ENCODE results near the gene TIFAB.

TIFAB gene

DNA sequence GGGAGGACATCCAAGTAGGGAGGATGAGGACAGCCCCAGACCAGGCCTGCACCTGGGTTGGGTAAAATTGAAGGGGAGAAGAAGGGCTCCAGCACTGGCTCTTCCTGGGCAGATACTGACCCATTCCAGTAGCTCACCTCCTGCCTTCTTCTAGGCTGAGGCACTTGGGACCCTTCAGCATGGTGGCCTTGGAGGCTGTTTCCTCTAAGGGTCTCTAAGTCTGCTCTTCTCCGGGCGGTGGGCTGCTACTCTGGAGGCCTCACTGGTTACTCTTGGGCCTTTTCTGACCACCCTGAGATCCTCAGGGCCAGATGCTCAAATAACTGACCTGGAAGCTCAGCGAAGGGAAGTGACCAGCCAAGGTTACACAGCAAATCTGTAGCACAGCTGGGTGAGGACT lies 2.8 kb upstream of the TIFAB start:
- in situ Hi-C loops (cut with MboI; ENCODE audit: low pct_unique_long_range_greater_than_20kb, low sequenced_read_pairs, unreplicated experiment): loop anchor here (5.0 kb wide), 1 partner anchor 102 kb away; no protein-coding TSS in a partner anchor
- TF ChIP-seq, protein P1, sequence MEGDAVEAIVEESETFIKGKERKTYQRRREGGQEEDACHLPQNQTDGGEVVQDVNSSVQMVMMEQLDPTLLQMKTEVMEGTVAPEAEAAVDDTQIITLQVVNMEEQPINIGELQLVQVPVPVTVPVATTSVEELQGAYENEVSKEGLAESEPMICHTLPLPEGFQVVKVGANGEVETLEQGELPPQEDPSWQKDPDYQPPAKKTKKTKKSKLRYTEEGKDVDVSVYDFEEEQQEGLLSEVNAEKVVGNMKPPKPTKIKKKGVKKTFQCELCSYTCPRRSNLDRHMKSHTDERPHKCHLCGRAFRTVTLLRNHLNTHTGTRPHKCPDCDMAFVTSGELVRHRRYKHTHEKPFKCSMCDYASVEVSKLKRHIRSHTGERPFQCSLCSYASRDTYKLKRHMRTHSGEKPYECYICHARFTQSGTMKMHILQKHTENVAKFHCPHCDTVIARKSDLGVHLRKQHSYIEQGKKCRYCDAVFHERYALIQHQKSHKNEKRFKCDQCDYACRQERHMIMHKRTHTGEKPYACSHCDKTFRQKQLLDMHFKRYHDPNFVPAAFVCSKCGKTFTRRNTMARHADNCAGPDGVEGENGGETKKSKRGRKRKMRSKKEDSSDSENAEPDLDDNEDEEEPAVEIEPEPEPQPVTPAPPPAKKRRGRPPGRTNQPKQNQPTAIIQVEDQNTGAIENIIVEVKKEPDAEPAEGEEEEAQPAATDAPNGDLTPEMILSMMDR (IDR thresholded peaks at IDR 0.05; ENCODE audit: extremely low read depth, insufficient read depth, missing control alignments): no peak
- DNase-seq (ENCODE audit: low spot score): no peak

DNA sequence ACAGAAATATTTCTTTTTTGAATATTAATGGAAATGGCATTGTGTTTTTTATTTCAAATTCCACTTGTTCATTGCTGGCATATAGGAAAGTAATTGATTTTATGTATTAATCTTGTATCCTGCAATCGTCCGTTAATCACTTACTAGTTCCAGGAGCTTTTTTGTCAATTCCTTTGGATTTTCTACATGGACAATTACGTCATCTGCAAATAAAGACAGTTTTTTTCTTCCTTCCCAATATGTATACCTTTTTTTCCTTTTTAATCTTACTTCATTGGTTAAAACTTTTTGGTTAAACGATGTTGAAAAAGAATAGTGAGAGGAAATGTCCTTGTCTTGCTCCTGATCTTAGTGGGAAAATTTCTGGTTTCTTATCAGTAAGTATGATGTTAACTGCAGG lies 1.5 kb upstream of the TIFAB start:
- no peak for DNase-seq (ENCODE audit: low spot score)
- TF ChIP-seq, protein P1 (IDR thresholded peaks at IDR 0.05; ENCODE audit: extremely low read depth, insufficient read depth, missing control alignments): no peak
- in situ Hi-C loops (cut with MboI; ENCODE audit: low pct_unique_long_range_greater_than_20kb, low sequenced_read_pairs, unreplicated experiment): no loop called here

DNA sequence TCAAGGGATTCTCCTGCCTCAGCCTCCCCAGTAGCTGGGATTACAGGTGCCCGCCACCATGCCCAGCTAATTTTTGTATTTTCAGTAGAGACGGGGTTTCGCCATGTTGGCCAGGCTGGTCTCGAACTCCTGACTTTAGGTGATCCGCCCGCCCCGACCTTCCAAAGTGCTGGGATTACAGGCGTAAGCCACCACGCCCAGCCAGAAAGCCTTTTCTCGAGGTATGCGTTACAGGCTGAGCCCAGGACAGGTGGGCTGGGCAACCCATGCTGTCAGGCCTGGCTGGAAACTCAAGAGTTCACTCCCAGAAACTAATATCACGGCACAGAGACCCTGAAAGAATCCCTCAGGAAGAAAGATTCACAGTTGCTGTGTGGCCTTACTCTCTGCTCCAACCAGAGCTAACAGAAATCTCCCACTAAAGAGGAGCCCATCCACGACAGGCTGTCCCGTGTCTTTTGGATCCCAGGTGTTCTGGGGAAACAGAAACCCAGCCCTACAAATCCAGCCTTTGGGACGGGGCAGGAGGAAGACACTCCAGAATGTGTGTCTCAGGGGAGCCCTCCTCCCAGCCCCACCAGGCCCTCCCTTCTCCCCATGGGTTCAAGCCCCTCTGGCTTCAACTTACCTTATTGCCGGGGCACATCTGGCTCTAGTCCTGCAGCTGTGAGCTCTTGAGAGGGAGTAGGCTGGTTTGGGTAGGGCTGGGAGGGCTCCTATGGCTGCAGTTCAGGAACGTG lies 400 bp downstream of the TIFAB start:
- no peak for DNase-seq (ENCODE audit: low spot score)
- in situ Hi-C loops (cut with MboI; ENCODE audit: low pct_unique_long_range_greater_than_20kb, low sequenced_read_pairs, unreplicated experiment): no loop called here
- TF ChIP-seq, protein P1 (IDR thresholded peaks at IDR 0.05; ENCODE audit: extremely low read depth, insufficient read depth, missing control alignments): no peak

DNA sequence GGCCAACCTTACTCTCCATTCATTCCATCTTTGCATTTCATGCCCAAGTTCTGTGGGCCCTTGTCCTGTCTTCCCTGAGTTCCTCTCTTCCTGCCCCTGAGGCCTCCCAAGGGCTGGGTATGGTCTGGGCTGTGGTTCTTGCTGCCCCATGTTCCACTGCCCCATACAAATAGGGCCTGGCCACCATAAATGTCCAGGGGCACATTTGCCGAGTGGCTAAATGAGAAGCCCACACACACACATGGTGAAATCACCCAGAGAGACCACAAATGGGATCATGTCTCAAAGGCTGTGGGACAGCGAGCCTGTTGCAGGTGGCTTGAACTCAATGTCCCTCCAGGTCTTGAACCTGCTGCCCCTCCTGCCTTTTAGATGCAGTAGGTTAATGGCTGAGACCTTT lies 1.2 kb downstream of the TIFAB start:
- in situ Hi-C loops (cut with MboI; ENCODE audit: low pct_unique_long_range_greater_than_20kb, low sequenced_read_pairs, unreplicated experiment): no loop called here
- TF ChIP-seq, protein P1 (IDR thresholded peaks at IDR 0.05; ENCODE audit: extremely low read depth, insufficient read depth, missing control alignments): no peak
- no peak for DNase-seq (ENCODE audit: low spot score)

DNA sequence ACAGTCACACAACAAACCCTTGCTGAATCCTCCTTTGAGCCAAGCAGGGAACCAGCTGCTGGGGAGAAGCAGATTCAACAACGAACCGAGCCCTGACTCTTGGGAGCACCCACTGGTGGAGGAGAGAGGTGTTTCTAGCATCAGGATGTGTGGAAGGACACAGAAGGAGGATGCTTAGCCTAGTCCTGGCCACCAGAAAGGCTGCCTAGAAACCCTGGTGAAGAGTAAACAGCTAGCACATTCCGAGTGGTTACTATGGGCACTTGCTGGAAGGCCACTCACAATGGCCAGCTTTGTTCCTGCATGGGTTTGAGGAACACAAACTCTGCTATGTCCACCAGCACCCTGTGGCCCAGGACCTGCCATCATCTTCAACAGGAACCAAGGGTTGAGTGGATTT lies 1.8 kb downstream of the TIFAB start:
- in situ Hi-C loops (cut with MboI; ENCODE audit: low pct_unique_long_range_greater_than_20kb, low sequenced_read_pairs, unreplicated experiment): no loop called here
- TF ChIP-seq, protein P1 (IDR thresholded peaks at IDR 0.05; ENCODE audit: extremely low read depth, insufficient read depth, missing control alignments): no peak
- no peak for DNase-seq (ENCODE audit: low spot score)

DNA sequence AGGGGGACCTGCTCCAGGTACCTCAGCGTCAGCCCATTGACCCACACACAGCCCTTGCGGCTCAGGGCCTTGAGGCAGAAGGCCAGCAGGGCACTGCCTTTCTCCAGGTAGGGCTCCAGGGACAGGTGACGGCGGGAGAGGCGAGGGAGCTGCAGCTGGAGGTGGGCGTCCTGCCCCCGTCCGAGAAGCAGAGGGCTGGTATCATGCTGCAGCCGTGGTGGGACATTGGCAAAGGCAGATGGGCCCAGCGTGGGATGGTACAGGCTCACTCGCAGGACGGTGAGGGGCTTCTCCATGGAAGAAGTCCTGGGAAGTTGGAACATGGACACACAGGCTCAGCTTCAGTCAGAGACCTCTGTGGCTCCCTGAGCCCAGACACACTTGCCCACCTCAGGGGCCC lies 2.5 kb downstream of the TIFAB start:
- in situ Hi-C loops (cut with MboI; ENCODE audit: low pct_unique_long_range_greater_than_20kb, low sequenced_read_pairs, unreplicated experiment): no loop called here
- no peak for DNase-seq (ENCODE audit: low spot score)
- TF ChIP-seq, protein P1 (IDR thresholded peaks at IDR 0.05; ENCODE audit: extremely low read depth, insufficient read depth, missing control alignments): no peak

Data from GM13977 (cell line).